GM18508 (cell line): ENCODE measurements around the gene P3H1.

ENCODE experiments used
- ATAC-seq: cut with Tn5 transposase; IDR thresholded peaks from one replicate; pipeline ENCODE4 v1.9.1; 2021; ENCODE audit warnings: moderate number of reproducible peaks; ENCODE audit not compliant: insufficient read depth, unreplicated experiment

P3H1 gene

DNA sequence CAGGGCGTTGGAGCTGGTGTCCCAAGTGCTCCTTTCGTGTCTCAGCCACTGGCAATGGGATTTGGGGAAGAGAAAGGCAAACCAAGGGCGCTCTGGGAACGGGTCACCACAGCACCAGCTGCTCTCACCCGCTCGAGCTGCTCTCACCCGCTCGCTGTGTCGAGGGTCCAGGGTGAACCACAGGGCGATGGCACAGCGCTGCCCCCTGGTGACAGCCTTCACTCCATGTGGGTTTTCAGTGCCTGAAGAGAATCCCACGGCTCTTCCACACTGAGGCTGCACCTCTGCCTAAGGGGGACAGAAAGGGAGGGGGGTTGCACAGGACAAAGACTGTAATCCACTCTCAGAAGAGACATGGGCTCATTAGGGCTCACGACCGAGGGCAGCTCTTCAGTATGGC, 19.7 kb downstream of the P3H1 start:
- no peak for ATAC-seq

DNA sequence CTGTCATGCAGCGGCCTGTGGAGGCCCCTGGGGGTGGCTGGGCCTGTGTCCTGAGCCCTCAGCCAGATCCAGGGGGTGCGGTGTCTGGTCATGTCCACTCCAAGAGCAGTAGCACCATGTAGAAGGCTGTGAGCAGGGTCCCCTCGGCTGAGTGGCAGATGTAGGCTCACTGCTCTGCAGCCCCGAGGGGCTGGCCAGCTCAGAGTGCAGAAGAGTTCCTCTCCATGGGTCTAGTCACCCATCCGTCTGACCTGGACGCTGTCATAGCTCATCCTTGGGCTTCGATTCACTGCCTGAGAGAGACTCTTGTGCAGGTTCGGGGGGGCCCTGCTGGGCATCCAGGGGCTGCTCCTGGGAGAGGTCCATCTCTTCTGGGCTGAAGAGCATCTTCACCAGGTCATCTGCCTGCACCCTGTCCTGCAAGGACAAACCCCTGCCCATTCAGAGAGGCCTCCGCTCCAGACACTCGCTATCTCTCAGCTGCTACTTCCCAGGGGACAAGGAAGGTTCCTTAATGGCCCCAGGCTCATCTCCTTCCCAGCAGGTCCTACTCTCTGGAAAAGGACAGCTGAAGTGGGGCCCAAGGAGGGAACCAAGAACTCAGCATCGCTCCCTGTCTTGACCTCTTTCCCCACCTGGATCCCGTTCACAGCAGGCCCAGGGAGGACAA, 20.3 kb downstream of the P3H1 start:
- ATAC-seq: no peak

DNA sequence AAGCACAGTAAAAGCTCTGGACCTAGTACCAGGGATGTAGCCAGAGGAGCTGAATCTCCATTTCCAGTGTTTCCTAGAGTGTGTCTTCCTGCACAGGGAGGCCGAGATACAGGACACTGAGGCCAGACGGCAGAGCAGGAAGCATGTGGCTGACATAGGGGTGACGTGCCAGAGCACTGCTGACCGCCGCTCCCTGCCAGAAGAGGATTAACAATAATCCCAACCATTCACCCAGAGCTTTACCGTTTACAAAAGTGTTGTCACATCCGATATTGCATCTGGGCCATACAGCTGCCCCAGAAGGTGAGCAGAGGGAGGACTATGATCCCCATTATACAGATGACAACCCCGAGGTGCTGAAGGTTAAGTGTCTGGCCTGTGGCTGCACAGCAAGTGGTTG, 21.0 kb downstream of the P3H1 start:
- ATAC-seq: no peak

DNA sequence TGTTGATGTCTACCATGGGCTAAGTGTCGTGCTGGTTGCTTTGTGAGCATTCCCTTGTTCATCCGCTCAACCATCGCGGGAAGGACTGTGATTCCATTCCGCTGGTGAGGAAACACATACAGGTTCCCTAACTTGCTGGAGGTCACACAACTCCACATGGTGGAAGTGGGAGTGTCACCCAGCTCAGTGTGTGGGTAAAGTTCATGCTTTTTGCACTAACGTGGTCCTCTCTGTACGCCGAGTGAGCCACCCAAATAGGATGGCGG, 22.7 kb downstream of the P3H1 start:
- ATAC-seq: no peak

DNA sequence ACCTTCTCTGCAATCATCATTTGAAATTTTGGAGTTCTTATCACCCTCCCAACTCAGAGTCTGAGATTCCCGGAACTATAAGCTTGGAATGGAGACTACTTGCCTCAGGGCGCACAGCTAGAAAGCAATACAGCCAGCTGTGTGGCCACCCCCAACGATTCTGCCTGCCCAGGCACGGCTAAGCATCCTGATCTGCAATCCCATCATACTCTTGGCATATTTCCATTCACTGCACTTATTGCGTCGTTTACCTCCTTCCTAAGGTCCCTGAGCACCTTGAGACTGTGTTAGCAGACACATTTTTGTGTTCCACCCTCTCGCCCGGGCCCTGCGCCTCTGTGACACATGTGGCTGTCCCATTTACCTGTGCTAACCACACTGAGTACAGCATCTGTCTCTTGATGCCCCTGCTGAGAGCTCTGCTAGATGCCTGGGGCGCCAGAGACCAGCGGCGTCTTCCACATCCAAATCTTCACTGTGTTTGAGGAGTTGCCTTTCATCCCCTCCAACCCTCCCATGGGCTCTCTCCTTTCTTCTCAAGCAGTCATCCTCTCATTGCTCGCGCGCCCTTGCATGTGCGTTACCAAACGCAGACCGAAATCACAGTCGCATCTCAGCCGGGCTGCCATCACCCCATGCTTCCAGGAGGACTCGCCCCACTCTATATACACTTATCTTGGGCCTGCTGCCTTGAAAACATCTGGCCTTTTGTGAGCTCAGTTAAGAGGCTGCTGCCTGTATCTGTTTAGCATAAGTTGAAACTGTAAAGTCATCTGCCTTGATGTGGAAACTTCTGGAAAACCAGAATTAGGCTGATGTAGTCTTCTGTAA, 23.3 kb downstream of the P3H1 start:
- no peak for ATAC-seq

DNA sequence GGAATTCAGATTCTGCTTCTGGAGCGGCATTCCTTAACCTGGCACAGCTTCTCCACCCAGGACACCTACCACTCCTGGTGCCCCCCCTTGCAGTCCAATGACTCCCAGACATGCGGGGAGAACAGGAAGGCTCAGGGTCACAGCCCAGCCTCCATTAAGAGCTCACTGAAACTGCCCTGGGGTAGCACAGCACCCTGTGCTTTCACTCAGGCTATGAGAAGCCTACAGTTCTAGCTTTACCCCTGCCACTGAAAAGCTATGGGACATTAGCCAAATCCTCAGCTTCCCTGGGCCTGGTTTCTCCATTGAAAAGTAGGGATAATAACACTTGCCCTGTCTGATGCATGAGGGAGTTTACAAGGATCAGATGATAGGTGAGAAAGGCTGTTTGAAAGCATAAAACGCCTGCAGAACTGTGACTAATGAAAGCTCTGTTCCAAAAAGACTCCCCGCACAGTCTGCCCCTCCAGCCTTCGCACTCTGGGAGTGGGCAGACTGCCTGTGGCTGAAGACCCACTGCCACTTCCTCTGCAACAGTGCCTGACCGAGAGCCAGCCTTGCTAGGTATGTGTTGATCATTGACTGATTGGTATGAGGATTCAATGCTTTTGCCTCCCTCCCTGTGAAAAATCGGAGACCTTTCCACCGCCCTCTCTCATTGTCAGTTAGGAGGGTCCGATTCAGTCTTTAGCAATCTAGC, 24.1 kb downstream of the P3H1 start:
- ATAC-seq: no peak

DNA sequence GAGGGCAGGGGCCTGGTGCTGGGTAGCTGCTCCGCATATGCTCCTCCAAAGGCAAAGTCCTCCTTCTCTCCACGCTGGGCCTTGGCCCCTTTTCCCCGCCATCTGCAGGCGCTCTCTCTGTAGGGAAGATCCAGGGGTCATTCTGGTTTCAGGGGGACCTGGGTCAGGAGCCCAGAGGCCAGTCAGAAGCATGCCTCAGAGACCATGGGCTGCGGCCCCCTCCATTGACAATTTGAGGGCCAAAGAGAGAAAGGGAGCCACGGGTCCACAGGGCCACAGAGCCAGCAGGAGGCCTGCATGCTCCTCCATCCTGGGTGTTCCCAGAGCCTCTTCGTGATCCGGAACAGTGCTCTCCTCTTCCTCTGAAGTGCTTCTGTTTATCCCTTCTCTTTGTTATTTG, 24.7 kb downstream of the P3H1 start:
- ATAC-seq: no peak

DNA sequence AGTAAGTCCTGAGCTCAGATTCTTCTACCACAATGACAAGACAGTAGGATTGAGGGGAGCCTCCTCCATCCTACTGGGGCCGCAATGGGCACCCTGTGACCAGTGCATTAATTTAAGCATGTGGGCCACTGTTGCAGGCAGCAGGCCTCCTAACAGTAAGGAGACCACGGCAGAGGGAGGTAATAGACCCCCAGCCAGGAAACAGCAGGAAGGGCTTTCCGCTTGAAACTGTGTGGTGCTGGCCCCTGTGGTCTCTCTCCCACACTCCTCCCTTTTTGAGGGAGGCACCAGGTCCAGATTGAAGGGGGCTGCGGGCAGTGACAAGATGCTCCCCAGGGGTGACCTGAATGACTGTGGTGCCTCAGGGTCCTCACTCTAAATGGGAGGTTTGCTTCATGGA, 25.1 kb downstream of the P3H1 start:
- ATAC-seq: no peak

DNA sequence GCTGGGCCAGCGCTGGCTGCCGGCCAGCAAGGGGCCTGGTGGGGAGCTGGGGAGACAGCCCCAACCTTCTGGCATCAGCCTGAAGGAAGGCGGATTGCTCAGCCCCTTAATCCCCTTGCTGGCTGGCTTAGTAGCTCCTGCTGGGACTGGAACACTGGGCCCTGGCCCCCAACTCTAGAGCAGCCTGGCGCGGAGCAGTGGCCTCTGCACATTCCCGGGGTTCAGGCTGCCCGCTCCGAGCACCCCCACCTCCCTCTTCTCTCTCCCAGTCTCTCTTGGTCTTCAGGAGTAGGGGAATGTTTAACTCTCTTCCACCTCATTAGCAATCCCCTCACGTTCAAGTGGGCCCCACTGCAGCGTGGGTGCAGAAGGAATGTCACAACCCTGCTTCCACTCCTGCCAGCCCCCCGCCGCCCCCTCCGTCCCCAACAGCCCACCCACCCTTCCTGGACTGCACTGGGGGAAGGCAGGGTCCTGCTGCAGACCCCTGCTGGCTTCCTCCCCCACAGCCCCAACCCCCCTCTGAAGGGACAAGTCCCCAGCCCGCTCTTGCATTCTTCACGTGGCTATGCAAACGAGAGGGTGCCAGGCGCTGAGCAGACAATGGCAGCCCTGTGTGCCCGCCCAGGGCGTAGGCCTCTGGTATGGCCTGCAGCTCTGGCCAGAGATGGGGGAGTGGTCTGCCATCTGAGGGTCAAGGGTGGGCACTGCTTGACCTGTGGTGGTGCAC, 25.8 kb downstream of the P3H1 start:
- no peak for ATAC-seq

DNA sequence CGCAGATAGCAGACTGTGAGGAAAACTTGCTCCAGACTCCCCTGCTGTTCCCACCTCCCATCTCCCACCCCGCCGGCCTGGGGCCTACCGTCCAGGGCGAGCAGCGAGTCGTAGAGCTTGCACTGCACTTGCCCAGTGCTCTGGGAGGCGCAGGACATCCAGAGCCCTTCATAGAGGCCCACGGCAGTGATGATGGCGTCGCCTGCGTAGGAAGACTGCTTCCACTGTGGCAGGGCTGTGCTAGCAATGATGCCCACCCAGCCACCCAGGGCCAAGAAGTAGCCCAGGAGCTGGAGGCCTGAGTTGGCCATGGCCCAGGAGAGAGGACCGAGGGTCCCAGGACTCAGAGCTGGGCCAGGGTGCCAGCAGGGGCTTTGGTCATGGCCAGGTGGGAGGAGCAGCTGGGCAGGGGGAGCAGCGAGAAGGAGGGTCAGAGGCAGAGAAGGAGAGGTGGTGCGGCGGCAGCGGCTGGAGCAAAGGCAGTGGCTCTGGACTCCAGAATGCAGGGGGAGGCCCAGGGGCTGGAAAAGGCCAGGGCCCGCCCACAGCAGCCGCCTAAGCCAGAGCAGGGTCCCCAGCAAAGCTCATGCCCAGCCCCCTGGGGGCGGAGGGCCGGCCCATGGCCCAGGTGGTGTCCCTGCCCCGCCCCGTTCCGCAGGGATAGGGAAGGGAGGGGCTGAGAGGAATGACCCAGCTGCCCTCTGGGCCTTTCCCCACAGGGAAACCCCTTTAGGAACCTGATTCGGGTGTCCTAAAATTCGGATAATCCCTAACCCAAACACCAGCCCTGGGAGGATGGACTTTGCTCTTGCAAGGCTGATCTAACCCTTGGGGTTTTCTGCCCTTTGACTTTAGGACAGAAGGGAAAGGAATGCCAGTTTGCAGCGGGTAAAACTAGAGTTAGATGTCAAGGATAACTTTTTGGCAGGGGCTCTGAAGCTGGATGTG, 26.8 kb downstream of the P3H1 start, which contains the start of gene CLDN19:
TSS of gene CLDN19 (minus strand) at position 484 of the 948 bp plus-strand sequence. CDS start at position 311, 173 bp downstream.
- no peak for ATAC-seq

DNA sequence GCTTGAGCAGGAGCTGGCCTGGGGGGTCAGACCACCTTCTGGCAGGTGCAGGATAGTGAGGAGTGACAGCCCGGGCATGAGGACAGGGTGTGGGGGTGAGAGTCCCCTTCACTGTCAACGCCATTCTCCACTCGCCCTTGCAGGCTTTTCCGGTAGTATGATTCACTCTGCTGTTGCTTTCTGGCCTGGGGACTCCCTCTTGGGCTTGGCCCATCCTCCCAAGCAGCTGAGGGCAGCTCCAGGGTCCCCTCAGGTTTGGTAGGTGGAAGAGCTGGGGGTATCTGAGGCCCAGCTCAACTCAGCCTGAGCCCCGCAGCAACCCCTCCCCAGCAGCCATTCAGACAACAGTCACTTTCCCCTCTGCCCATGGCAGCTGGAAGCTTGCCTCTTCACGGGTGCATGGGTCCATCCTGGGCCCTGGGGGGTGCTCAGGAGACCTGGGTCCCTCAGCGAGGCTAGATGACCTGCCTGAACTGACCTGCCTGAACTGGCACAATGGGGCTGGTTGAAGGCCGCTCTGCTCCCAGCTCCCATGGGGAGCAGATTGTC, 28.1 kb downstream of the P3H1 start:
- ATAC-seq: no peak

DNA sequence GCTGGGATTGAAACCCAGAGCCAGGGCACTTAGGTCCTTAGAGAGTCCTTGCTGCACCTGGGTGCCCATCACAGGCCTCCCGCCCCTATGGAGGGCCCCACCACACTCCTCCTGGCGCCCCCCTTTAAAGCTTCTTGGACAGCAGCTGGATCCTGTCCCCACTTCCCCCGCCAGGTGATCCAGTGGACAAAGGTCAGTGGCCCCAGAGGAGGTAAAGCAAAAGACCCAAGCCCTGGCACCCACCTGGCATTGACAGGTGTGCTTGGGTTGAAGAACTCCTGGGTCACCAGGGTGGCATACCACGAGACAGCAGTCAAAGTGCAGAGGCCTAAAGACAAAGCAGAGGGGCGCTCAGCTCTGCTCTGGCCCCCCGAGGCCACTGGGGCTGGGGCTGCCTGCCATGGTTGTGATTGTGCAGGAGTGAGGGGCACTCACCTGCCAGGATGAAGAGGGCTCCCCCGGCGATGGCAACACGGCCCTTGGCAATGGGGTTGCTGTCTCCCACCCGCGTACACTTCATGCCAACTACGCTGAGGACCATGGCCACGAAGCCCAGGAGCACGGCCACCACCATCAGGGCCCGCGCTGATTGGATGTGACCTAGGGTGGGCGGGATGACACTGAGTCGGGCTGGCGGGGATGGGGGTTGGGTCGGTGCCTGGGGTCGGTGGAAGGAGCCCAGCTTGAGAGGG, 28.7 kb downstream of the P3H1 start:
- ATAC-seq: no peak

DNA sequence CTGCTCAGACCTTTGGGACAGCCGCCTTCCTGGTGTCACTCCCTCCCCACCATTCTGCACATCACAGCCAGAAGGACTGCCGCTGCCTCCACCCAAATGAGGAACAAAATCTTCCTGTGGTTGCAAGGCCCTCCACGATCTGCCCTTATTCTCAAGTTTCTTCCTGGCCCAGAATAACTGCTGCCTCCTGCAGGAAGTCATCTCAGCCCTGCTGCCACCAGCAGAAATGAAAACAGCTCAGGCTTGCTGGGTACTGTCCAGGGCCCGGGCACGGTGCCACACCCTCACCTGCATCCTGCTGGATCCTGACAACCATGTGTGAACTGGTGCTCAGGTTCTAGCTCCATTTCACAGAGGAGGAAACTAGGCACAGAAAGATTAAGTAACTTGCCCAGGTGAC, 29.6 kb downstream of the P3H1 start:
- ATAC-seq: no peak

DNA sequence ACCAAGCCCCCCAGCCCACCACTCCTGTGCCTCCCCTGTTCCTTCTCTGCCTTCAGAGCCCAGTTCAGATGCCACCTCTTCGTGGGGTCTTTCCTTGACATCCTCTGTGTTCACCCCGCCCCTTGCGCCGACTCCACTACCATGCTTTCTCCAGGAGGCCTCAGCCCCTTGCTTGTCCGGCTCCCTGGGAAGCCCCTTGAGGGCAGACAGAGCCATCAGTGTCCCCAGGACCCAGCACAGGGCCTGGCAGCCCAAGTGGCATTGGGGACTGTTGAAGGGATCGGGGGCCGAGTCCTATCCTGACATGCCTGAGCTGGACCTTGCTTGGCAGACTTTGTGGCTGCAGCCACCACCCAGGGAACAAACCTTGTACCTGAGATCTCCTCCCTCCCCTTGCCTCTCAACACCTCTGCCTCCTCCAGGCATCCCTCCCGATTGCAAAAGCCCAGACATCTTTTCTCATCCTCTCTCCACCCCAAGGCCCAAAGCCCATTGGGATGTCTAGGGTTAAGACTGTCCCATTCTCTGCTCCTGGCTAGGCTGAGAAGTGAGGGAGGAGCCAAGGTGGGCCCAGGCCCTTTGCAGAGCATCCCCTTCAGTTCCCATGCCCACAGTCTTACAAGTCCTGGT, 30.1 kb downstream of the P3H1 start:
- ATAC-seq: no peak

DNA sequence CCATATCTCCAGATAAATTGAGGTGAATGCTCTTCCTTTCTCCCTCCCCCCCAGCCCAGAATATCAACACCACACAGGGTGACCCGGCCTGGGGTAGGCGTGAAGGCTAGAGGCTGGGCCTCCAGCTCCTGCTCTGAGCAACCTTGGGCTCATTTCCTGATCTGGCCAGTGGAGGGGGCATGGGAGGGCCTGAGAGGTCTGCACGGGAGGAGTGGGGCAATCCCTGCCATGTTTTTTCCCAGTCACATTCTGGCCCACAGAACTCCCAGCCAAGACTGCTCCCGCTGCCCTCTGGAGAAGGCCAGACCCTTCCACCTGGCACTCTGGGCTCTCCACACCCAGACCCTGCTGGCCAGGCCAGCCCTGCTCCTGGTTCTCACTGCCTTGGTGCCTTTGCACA, 30.7 kb downstream of the P3H1 start:
- no peak for ATAC-seq

DNA sequence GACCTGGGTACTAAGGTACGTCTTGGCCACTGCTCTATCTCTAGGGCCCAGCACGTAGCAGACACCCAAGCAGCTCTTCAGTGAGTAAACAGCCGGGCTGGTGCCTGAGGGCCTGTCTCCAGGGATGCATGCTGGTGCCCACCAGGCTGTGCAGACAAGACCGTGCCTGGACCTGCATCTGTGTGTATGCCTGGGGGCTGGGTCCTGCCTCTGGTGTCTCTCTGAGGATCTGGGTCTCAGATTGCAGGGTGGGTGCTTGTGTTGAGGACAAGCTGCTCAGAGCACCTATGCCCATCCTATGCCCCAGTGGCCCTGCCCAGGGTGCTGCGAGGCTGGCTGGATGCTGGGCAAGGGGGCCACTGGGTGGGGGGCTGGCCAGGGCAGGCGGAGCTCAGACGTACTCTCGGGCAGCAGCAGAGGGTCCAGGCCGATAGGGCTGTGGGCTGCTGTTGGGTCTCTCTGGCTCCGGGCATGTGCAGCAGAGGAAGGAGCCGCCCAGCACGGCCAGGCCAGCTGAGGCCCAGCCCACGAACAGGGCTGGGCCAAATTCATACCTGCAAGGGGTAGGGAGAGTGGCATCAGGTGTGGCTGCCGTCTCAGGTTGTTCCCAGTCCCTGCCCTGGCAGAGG, 31.2 kb downstream of the P3H1 start:
- ATAC-seq: no peak

DNA sequence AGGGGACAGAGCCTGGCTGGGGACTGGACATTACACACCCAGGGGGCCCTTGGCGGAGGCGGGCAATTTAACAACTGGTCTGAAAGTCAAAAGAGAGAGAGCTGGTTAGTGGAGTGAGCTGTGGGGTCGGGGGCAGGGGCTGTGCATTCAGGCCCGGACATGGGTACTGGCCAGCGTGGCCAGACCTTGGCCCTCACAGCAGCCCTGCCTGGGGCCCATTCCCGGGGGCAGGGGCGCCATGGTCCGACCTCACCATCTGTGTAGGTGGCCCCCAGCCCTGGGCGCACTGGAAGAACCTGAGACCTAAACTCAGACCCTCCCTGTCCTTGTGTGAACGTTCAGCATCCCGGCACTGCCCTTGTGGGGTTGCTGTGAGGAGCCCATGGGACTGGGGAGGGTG, 31.8 kb downstream of the P3H1 start:
- ATAC-seq: no peak
